CD14-positive monocyte (primary cell): ENCODE data around the gene SEMA3D. TPM values are rescaled to one million over a fixed set of nuclear protein-coding genes. Genes with fewer than 3 reads are reported as not detected.

Experiments used
- DNase-seq, 3 donors: peaks; one replicate each; pipeline ENCODE4 v3.0.0-alpha.2; 2011 to 2022
- H2AFZ ChIP-seq: 2 replicates; pipeline ENCODE4 v1.6.0; 2012; ENCODE audit warnings: mild to moderate bottlenecking, low read depth, low read length, inconsistent platforms; ENCODE audit not compliant: insufficient read depth, poor library complexity, severe bottlenecking
- H3K27ac ChIP-seq, 2 donors: 1 replicate in 1 of 2; 2 replicates in 1 of 2; pipeline ENCODE4 v1.5.1; 2012 to 2013; ENCODE audit warnings: low read length in 2 of 2, control low read depth in 1 of 2, inconsistent platforms in 1 of 2, low read depth in 1 of 2, mild to moderate bottlenecking in 1 of 2
- H3K27me3 ChIP-seq, 2 donors: one replicate each; pipeline versions ENCODE4 v1.6.0 to v1.6.1; 2011 to 2013; ENCODE audit warnings: low read length in 2 of 2; ENCODE audit not compliant: control insufficient read depth in 2 of 2, insufficient read depth in 2 of 2
- H3K36me3 ChIP-seq, 2 donors: replicated peaks in 1 of 2; 1 replicate in 1 of 2; 2 replicates in 1 of 2; pipeline versions ENCODE4 v1.5.1 to v1.6.1; 2012 to 2013; ENCODE audit warnings: low read length in 2 of 2, control low read depth in 1 of 2, inconsistent platforms in 1 of 2, mild to moderate bottlenecking in 1 of 2; ENCODE audit not compliant: insufficient read depth in 2 of 2, control insufficient read depth in 1 of 2
- H3K4me1 ChIP-seq, 2 donors: 1 replicate in 1 of 2; 2 replicates in 1 of 2; pipeline versions ENCODE4 v1.5.1 to v1.6.1; 2012 to 2013; ENCODE audit warnings: low read length in 2 of 2, control low read depth in 1 of 2, inconsistent platforms in 1 of 2, mild to moderate bottlenecking in 1 of 2, moderate library complexity in 1 of 2; ENCODE audit not compliant: insufficient read depth in 2 of 2, control insufficient read depth in 1 of 2
- H3K4me2 ChIP-seq: replicated peaks from 2 replicates; pipeline ENCODE3; 2012; ENCODE audit warnings: low read length, moderate library complexity, mild to moderate bottlenecking; ENCODE audit not compliant: poor library complexity, severe bottlenecking; ENCODE audit errors: extremely low read depth
- H3K4me3 ChIP-seq, 3 experiments: fragments of 200-600 bp in 1 of 3; sonication (generic) in 1 of 3; replicated peaks in 1 of 3; 1 replicate in 2 of 3; 2 replicates in 1 of 3; pipeline ENCODE4 v1.5.1; 2011 to 2013; ENCODE audit warnings: low read length in 3 of 3, mild to moderate bottlenecking in 3 of 3, control low read depth in 2 of 3, low read depth in 2 of 3, inconsistent platforms in 1 of 3, moderate library complexity in 1 of 3
- H3K79me2 ChIP-seq: 2 replicates; pipeline ENCODE4 v1.6.0; 2012; ENCODE audit warnings: mild to moderate bottlenecking, control low read depth, inconsistent platforms, low read length, moderate library complexity; ENCODE audit not compliant: insufficient read depth
- H3K9ac ChIP-seq: 2 replicates; pipeline ENCODE4 v1.6.0; 2017; ENCODE audit warnings: low read length, mild to moderate bottlenecking; ENCODE audit not compliant: insufficient read depth, poor library complexity, severe bottlenecking
- H3K9me3 ChIP-seq, 2 donors: replicated peaks in 1 of 2; 1 replicate in 1 of 2; 2 replicates in 1 of 2; pipeline versions ENCODE4 v1.5.1 to v1.6.1; 2012 to 2013; ENCODE audit warnings: low read length in 2 of 2, control low read depth in 1 of 2; ENCODE audit not compliant: control insufficient read depth in 1 of 2, insufficient read depth in 1 of 2
- H4K20me1 ChIP-seq: 2 replicates; pipeline ENCODE4 v1.6.0; 2012; ENCODE audit warnings: mild to moderate bottlenecking, low read length, control low read depth, moderate library complexity; ENCODE audit not compliant: insufficient read depth
- H3K27ac Mint-ChIP-seq, 7 donors: one replicate each; pipeline ENCODE4 v1.8.0; 2020; ENCODE audit warnings: mild to moderate bottlenecking in 7 of 7, mixed read lengths in 7 of 7, moderate library complexity in 6 of 7, inconsistent platforms in 2 of 7
- H3K27me3 Mint-ChIP-seq, 3 donors: one replicate each; pipeline ENCODE4 v1.8.0; 2021 to 2022; ENCODE audit warnings: low read depth in 3 of 3, mild to moderate bottlenecking in 3 of 3, mixed read lengths in 3 of 3, moderate library complexity in 3 of 3, inconsistent platforms in 1 of 3
- H3K36me3 Mint-ChIP-seq, 2 donors: one replicate each; pipeline ENCODE4 v1.8.0; 2020; ENCODE audit warnings: mixed read lengths in 2 of 2, inconsistent platforms in 1 of 2, mild to moderate bottlenecking in 1 of 2
- H3K4me1 Mint-ChIP-seq: one replicate; pipeline ENCODE4 v1.8.0; 2020; ENCODE audit warnings: mild to moderate bottlenecking, mixed read lengths
- H3K4me3 Mint-ChIP-seq, 2 donors: one replicate each; pipeline ENCODE4 v1.8.0; 2020; ENCODE audit warnings: mild to moderate bottlenecking in 2 of 2, mixed read lengths in 2 of 2, moderate library complexity in 1 of 2
- H3K9me3 Mint-ChIP-seq, 7 donors: one replicate each; pipeline ENCODE4 v1.8.0; 2020 to 2022; ENCODE audit warnings: mixed read lengths in 7 of 7, mild to moderate bottlenecking in 6 of 7, moderate library complexity in 6 of 7, inconsistent platforms in 2 of 7
- CTCF ChIP-seq: fragments of 200-600 bp; IDR thresholded peaks from one replicate; pipeline ENCODE4 v1.8.0; 2022; ENCODE audit warnings: antibody characterized with exemption, mild to moderate bottlenecking
- WGBS: methylation state at CpG from one replicate; pipeline ENCODE4 v1.1.5; 2013; ENCODE audit warnings: missing lambda C conversion rate; ENCODE audit not compliant: insufficient coverage; 5-methylcytosine and 5-hydroxymethylcytosine counted together
- intact Hi-C, 2 donors: fragments of 100-400 bp; cut with micrococcal nuclease; formaldehyde crosslinking; loops; one replicate each; pipeline versions ENCODE4 v1.15.0 to v1.15.1; 2023
- polyA plus RNA-seq, 3 donors: library from polyadenylated mRNA; depleted of rRNA in 1 of 3; unstranded in 2 of 3; stranded (reverse) in 1 of 3; fragments of 300-500 nt in 2 of 3; fragments of >200 nt in 1 of 3; fragmentation: Illumina TruSeq in 2 of 3; gene quantifications; 1 replicate in 2 of 3; 2 replicates in 1 of 3; pipeline ENCODE4 v1.2.3, GENCODE V29; 2012 to 2021

The SEMA3D gene
- polyA plus RNA-seq, 3 donors, result not detected

DNA sequence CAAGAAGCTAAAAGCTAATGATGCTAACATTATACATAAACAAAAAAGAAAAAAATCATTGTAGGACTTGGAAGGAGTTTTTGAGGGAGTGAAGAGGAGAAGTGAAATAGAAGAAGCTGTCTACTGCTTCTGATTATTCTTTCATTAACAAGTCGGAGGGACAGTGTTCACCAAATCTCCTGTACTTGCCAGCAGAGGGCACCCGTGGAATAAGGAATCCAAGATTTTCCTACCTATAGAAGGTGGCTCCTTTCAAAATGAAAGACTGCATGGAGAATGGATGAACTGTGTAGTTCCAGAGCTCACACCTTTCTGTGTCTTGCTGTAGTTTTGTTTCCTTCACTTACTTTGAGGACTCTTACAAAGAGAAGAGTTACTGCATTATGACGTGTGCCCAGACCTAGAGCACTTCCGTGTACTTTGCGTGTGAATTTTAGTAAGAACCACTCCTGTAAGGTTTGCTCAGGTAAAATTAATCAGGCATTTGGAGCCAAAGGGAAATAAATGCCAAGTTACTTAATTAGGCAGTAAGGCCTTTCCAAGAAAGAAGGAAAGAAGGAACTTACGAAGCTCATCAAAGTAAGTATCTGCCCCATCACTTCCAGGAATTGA, 145.1 kb downstream of the SEMA3D start:
- Histone ChIP-seq H3K9me3 (no peaks in the 10 kb centered on the region), H3K4me2 (no peak overlapping the region), H3K27ac (no peak overlapping the region), H3K27me3 (no peaks in the 10 kb centered on the region), H2AFZ (no peak overlapping the region), H3K4me1 (no peaks in the 10 kb centered on the region), H3K9ac (no peak overlapping the region), H3K79me2 (no peaks in the 10 kb centered on the region), H3K36me3 (no peaks in the 10 kb centered on the region), H3K4me3 (no peak overlapping the region), H4K20me1 (no peaks in the 10 kb centered on the region)
- H3K27me3 Mint-ChIP-seq, result peaks cover 1 to 4% (median 1%) of the 10 kb centered on the region in 3 donors
- H3K4me1 Mint-ChIP-seq, result no peaks in the 10 kb centered on the region
- H3K36me3 Mint-ChIP-seq, result no peaks in the 10 kb centered on the region
- intact Hi-C loops, result loop anchor here in 1 of 2 donors (10.0 kb wide), 2 partner anchors 713 to 1433 kb away; no protein-coding TSS in a partner anchor
- H3K9me3 Mint-ChIP-seq, result no peaks in the 10 kb centered on the region
- no peak overlapping the region for H3K27ac Mint-ChIP-seq
- peak; percentile 54 for TF ChIP-seq CTCF
- DNase-seq, result peak in 1 of 3 donors; percentile 5
- 97% methylated on average over 3 of the region's 6 CpGs for WGBS
- no peak overlapping the region for H3K4me3 Mint-ChIP-seq

GRCh38 chr7:85039196-85039923, 147.5 kb downstream of the SEMA3D start:
- Histone ChIP-seq H2AFZ (no peak overlapping the region), H4K20me1 (no peaks in the 10 kb centered on the region), H3K27me3 (no peaks in the 10 kb centered on the region), H3K4me2 (no peak overlapping the region), H3K4me1 (no peaks in the 10 kb centered on the region), H3K4me3 (no peak overlapping the region), H3K36me3 (no peaks in the 10 kb centered on the region), H3K79me2 (no peaks in the 10 kb centered on the region), H3K9me3 (no peaks in the 10 kb centered on the region), H3K27ac (no peak overlapping the region), H3K9ac (no peak overlapping the region)
- H3K9me3 Mint-ChIP-seq, result no peaks in the 10 kb centered on the region
- no peak overlapping the region for H3K27ac Mint-ChIP-seq
- intact Hi-C loops, result loop anchor here in 1 of 2 donors (10.0 kb wide), 1 partner anchor 695 kb away; no protein-coding TSS in a partner anchor
- H3K4me1 Mint-ChIP-seq, result no peaks in the 10 kb centered on the region
- DNase-seq, result no peak
- WGBS, result 95% methylated on average over 5 of the region's 11 CpGs
- no peak for TF ChIP-seq CTCF
- H3K4me3 Mint-ChIP-seq, result peak overlapping the region in 1 of 2 donors; percentile 65
- no peaks in the 10 kb centered on the region for H3K36me3 Mint-ChIP-seq
- peaks cover 1 to 4% (median 1%) of the 10 kb centered on the region in 3 donors for H3K27me3 Mint-ChIP-seq
